ENCODE data around the gene OR7C1. TPM values are rescaled to one million over a fixed set of nuclear protein-coding genes. Genes with fewer than 3 reads are reported as not detected.

The OR7C1 gene
- polyA plus RNA-seq, 1 of the 3 experiments (the other 2 are of a cell fraction): not detected

- Histone ChIP-seq H3K79me2 (ENCODE audit: insufficient read depth) (no peaks in the 10 kb centered on the region), H3K4me1 (ENCODE audit: control insufficient read depth in 1 of 2, insufficient read depth in 2 of 2, low read depth in 1 of 2, low read length in 1 of 2) (no peaks in the 10 kb centered on the region), H3F3A (replicated peaks; ENCODE audit: insufficient read depth) (no peaks in the 10 kb centered on the region), H3K4me3 (ENCODE audit: low read depth in 2 of 2, low read length in 1 of 2) (no peak overlapping the region), H3K9me2 (no peaks in the 10 kb centered on the region), H3K36me3 (replicated peaks in 1 of 2; ENCODE audit: control insufficient read depth in 1 of 2, insufficient read depth in 2 of 2, low read length in 1 of 2) (no peaks in the 10 kb centered on the region), H2AFZ (ENCODE audit: low read depth) (no peak overlapping the region), H3K4me2 (no peak overlapping the region), H3K27me3 (ENCODE audit: insufficient read depth) (peaks cover 24% of the 10 kb centered on the region; the same call in 1 of the 2 replicates), H3K9ac (no peak overlapping the region), H3K9me3 (no peaks in the 10 kb centered on the region), H3K27ac (ENCODE audit: low read depth in 2 of 2, low read length in 1 of 2) (no peak overlapping the region), H4K20me1 (ENCODE audit: insufficient read depth) (no peaks in the 10 kb centered on the region)
- POLR2A ChIA-PET: no interaction called here
- no peak for TF ChIP-seq ZBTB33 (IDR thresholded peaks at IDR 0.05; ENCODE audit: borderline replicate concordance, low read depth)
- TF ChIP-seq RCOR1 (IDR thresholded peaks at IDR 0.05; ENCODE audit: low read length): no peak
- TF ChIP-seq PBX3 (IDR thresholded peaks at IDR 0.05): no peak
- no peak for TF ChIP-seq POLR2AphosphoS5 (IDR thresholded peaks at IDR 0.05; ENCODE audit: low read depth, low read length)
- no peak for TF ChIP-seq RAD21 (IDR thresholded peaks at IDR 0.05; ENCODE audit: low read length)
- TF ChIP-seq SIN3A (IDR thresholded peaks at IDR 0.05; ENCODE audit: borderline replicate concordance, low read depth, low read length): no peak
- TF ChIP-seq GATA2 (CRISPR knock-in tag; IDR thresholded peaks at IDR 0.05): no peak
- TF ChIP-seq EP300 (IDR thresholded peaks at IDR 0.05; ENCODE audit: borderline replicate concordance in 1 of 2, low read depth in 1 of 2, low read length in 1 of 2): no peak
- no peak for TF ChIP-seq TCF12 (IDR thresholded peaks at IDR 0.05)
- TF ChIP-seq ELF1 (IDR thresholded peaks at IDR 0.05): no peak
- TF ChIP-seq RFX5 (IDR thresholded peaks at IDR 0.05; ENCODE audit: low read length): no peak
- TF ChIP-seq FOXJ3 (CRISPR knock-in tag; IDR thresholded peaks at IDR 0.05): no peak
- no peak for TF ChIP-seq USF2 (IDR thresholded peaks at IDR 0.05; ENCODE audit: borderline replicate concordance, low read depth, low read length)
- TF ChIP-seq CTCF (IDR thresholded peaks at IDR 0.05): no peak
- TF ChIP-seq TEAD4 (IDR thresholded peaks at IDR 0.05; ENCODE audit: borderline replicate concordance, insufficient read depth): no peak
- no peak for TF ChIP-seq FOSL2 (IDR thresholded peaks at IDR 0.05; ENCODE audit: borderline replicate concordance, low read depth)
- TF ChIP-seq CHD2 (IDR thresholded peaks at IDR 0.05; ENCODE audit: low read length, partially characterized antibody): no peak
- no peak for TF ChIP-seq JUND (IDR thresholded peaks at IDR 0.05)
- no peak for TF ChIP-seq NRF1 (IDR thresholded peaks at IDR 0.05; ENCODE audit: low read depth, low read length)
- TF ChIP-seq MXI1 (IDR thresholded peaks at IDR 0.05; ENCODE audit: low read depth, low read length): no peak
- no peak for DNase-seq
- CTCF ChIA-PET: interaction anchor here (1.4 kb wide), 1 partner anchor 18 kb away, joined by 3 read pairs; no protein-coding TSS in a partner anchor
- 19% methylated on average over 3 of the region's 3 CpGs for WGBS (ENCODE audit: low lambda C conversion rate)
Observed at GRCh38 chr19:14804765-14805164, 30.2 kb downstream of the OR7C1 start.
